Colonic mucosa (tissue), 4 donors: ENCODE measurements around the gene RNF130. TPM values are rescaled to one million over a fixed set of nuclear protein-coding genes. Genes with fewer than 3 reads are reported as not detected.
"Not testable (repeated sequence)": the region's sequence is repeated elsewhere in the genome, so short reads cannot be mapped to it uniquely, and the experiment has no call there.

Experiments
- DNase-seq: peaks from one replicate; pipeline ENCODE4 v3.0.0-alpha.2; 2020
- H3K27ac ChIP-seq: fragments of 200-600 bp; one replicate; pipeline ENCODE4 v1.8.0; 2021
- H3K27me3 ChIP-seq: fragments of 200-600 bp; one replicate; pipeline ENCODE4 v1.8.0; 2021
- H3K36me3 ChIP-seq: fragments of 200-600 bp; one replicate; pipeline ENCODE4 v1.8.0; 2021
- H3K4me1 ChIP-seq: fragments of 200-600 bp; one replicate; pipeline ENCODE4 v1.8.0; 2021; ENCODE audit warnings: mild to moderate bottlenecking
- H3K4me3 ChIP-seq: fragments of 200-600 bp; one replicate; pipeline ENCODE4 v1.8.0; 2021
- H3K9ac ChIP-seq, 2 donors: one replicate each; pipeline ENCODE4 v1.7.0; 2013; ENCODE audit warnings: control low read depth in 2 of 2, low read depth in 2 of 2, low read length in 2 of 2
- H3K9me3 ChIP-seq: fragments of 200-600 bp; one replicate; pipeline ENCODE4 v1.8.0; 2021
- CTCF ChIP-seq: fragments of 200-600 bp; IDR thresholded peaks from one replicate; pipeline ENCODE4 v1.8.0; 2022; ENCODE audit warnings: antibody characterized with exemption, mild to moderate bottlenecking
- intact Hi-C: fragments of 100-400 bp; cut with DNase I; formaldehyde crosslinking; loops from one replicate; pipeline ENCODE4 v1.14.1; 2022
- total RNA-seq, 2 donors: library from RNA; stranded (reverse); fragmentation: NEBNext Ultra II Directional in 1 of 2; extraction: Animal tissue kit (Norgen Biotek cat#: 25700) in 1 of 2; gene quantifications; one replicate each; pipeline ENCODE4 v1.2.1, GENCODE V29; 2021
- donor health status: healthy.
- donor health status: DM: no; HTN: no; CAD: no.
- donor health status: DM: no; HTN: no; CAD: no.

The RNF130 gene
- total RNA-seq, 2 donors from 2014 or later: 32.0 to 41.7 TPM

GRCh38 chr5:179964015-179964414 is 107.5 kb downstream of the RNF130 start:
- no peak for TF ChIP-seq CTCF
- Histone ChIP-seq H3K36me3 (peaks cover 3% of the 10 kb centered on the region), H3K27me3 (no peaks in the 10 kb centered on the region), H3K4me3 (no peak overlapping the region), H3K27ac (no peak overlapping the region), H3K4me1 (no peaks in the 10 kb centered on the region), H3K9ac (no peak overlapping the region), H3K9me3 (no peaks in the 10 kb centered on the region)
- DNase-seq: no peak
- intact Hi-C loops: no loop called here

GRCh38 chr5:179963375-179963774 is 108.2 kb downstream of the RNF130 start:
- TF ChIP-seq CTCF: no peak
- intact Hi-C loops: no loop called here
- no peak overlapping the region for H3K4me3 ChIP-seq
- no peaks in the 10 kb centered on the region for H3K27me3 ChIP-seq
- H3K4me1 ChIP-seq: no peaks in the 10 kb centered on the region
- no peak overlapping the region for H3K27ac ChIP-seq
- no peak for DNase-seq
- no peak overlapping the region for H3K9ac ChIP-seq
- no peaks in the 10 kb centered on the region for H3K9me3 ChIP-seq
- H3K36me3 ChIP-seq: peaks cover 3% of the 10 kb centered on the region

- DNase-seq: no peak
- intact Hi-C loops: no loop called here
- Histone ChIP-seq H3K27ac (no peak overlapping the region), H3K9me3 (no peaks in the 10 kb centered on the region), H3K27me3 (no peaks in the 10 kb centered on the region), H3K9ac (no peak overlapping the region), H3K4me1 (no peaks in the 10 kb centered on the region), H3K4me3 (no peak overlapping the region), H3K36me3 (no peaks in the 10 kb centered on the region)
- TF ChIP-seq CTCF: no peak
Measured at GRCh38 chr5:179960204-179960831, 111.2 kb downstream of the RNF130 start.

GRCh38 chr5:179959641-179960040 is 111.9 kb downstream of the RNF130 start:
- no peaks in the 10 kb centered on the region for H3K27me3 ChIP-seq
- H3K4me3 ChIP-seq: no peak overlapping the region
- H3K27ac ChIP-seq: no peak overlapping the region
- H3K4me1 ChIP-seq: no peaks in the 10 kb centered on the region
- H3K9me3 ChIP-seq: no peaks in the 10 kb centered on the region
- H3K36me3 ChIP-seq: no peaks in the 10 kb centered on the region
- no peak for DNase-seq
- H3K9ac ChIP-seq: no peak overlapping the region
- TF ChIP-seq CTCF: no peak
- intact Hi-C loops: no loop called here

- intact Hi-C loops, H3K4me3 ChIP-seq, H3K36me3 ChIP-seq, DNase-seq, H3K27me3 ChIP-seq, H3K4me1 ChIP-seq, H3K9me3 ChIP-seq, H3K27ac ChIP-seq, H3K9ac ChIP-seq: not testable (repeated sequence)
Measured at GRCh38 chr5:179959118-179959517, 112.4 kb downstream of the RNF130 start.

GRCh38 chr5:179955630-179956029 is 115.9 kb downstream of the RNF130 start:
- no peak overlapping the region for H3K9ac ChIP-seq
- TF ChIP-seq CTCF: no peak
- intact Hi-C loops: no loop called here
- H3K27ac ChIP-seq: no peak overlapping the region
- no peaks in the 10 kb centered on the region for H3K4me1 ChIP-seq
- no peaks in the 10 kb centered on the region for H3K36me3 ChIP-seq
- no peaks in the 10 kb centered on the region for H3K9me3 ChIP-seq
- H3K4me3 ChIP-seq: no peak overlapping the region
- H3K27me3 ChIP-seq: no peaks in the 10 kb centered on the region
- no peak for DNase-seq
